Skin of body (tissue), 2 donors: Measurements from ENCODE around the gene NRIP2. TPM values are rescaled to one million over a fixed set of nuclear protein-coding genes. Genes with fewer than 3 reads are reported as not detected.
"Not testable (repeated sequence)": the region's sequence is repeated elsewhere in the genome, so short reads cannot be mapped to it uniquely, and the experiment has no call there.

ENCODE experiments used
- DNase-seq: peaks from one replicate; lab custom pipeline; 2025; lab: John Stamatoyannopoulos, UW
- total RNA-seq: library from RNA; depleted of rRNA; stranded (reverse); fragments of >200 nt; gene quantifications from one replicate; pipeline ENCODE4 v1.2.3, GENCODE V29; 2014

The NRIP2 gene, protein sequence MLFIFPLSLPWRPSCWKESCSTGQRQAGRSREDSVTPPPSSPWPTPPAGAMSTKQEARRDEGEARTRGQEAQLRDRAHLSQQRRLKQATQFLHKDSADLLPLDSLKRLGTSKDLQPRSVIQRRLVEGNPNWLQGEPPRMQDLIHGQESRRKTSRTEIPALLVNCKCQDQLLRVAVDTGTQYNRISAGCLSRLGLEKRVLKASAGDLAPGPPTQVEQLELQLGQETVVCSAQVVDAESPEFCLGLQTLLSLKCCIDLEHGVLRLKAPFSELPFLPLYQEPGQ
- total RNA-seq = 0.79 TPM

DNA sequence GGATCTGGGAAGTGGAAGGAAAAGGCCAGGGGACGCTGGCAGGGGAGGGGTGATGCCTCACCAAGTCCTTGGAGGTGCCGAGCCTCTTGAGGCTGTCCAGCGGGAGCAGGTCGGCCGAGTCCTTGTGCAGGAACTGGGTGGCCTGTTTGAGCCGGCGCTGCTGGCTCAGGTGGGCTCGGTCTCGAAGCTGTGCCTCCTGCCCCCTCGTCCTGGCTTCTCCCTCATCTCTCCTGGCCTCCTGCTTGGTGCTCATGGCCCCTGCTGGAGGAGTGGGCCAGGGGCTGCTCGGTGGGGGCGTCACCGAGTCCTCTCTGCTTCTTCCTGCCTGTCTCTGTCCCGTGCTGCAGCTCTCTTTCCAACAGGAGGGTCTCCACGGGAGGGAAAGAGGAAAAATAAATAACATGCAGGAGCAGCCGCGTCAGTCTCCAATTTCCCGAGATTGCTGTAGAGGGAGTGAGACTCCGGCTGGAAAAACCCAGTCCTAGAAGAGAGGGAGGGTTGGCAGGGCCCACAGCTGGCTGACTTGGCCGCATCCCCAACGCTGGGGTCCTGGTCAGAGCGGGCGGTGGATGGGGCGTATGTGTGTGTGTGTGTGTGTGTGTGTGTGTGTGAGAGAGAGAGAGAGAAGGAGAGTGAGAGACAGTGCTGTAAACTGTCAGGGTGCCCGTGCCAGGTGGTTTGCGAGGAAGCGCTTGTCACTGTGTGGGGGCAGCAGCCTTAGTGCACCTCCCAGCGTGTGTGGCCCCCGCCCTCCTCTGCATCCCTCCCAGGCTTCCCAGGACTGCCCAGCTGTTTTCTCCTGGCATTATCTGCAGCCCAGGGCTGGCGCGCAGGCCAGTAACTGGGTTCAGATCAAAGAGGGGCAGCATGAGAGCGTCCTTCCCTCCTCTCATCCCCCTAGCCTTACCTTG lies at the start of gene NRIP2:
NRIP2 (minus strand) TSS at position 455 of the 911 bp plus-strand sequence; CDS start at position 403, 52 bp downstream.
- peak; percentile 51 for DNase-seq

DNA sequence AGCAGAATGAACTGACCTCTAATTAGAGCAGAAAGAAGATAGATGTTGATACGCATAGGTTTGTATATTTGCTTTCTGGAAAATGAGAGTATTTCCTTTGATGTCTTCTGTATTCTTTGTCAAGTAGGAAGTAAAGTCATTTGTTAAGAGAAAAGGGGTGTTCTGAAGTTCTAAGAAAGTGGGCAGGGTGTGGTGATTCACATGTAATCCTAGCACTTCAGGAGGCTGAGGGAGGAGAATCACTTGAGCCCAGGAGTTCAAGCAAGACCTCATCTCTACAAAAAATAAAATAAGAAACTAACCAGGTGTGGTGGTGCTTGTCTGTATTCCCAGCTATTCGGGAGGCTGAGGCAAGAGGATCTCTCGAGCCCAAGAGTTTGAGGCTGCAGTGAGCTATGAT lies 45.0 kb upstream of the NRIP2 start:
- DNase-seq = no peak

DNA sequence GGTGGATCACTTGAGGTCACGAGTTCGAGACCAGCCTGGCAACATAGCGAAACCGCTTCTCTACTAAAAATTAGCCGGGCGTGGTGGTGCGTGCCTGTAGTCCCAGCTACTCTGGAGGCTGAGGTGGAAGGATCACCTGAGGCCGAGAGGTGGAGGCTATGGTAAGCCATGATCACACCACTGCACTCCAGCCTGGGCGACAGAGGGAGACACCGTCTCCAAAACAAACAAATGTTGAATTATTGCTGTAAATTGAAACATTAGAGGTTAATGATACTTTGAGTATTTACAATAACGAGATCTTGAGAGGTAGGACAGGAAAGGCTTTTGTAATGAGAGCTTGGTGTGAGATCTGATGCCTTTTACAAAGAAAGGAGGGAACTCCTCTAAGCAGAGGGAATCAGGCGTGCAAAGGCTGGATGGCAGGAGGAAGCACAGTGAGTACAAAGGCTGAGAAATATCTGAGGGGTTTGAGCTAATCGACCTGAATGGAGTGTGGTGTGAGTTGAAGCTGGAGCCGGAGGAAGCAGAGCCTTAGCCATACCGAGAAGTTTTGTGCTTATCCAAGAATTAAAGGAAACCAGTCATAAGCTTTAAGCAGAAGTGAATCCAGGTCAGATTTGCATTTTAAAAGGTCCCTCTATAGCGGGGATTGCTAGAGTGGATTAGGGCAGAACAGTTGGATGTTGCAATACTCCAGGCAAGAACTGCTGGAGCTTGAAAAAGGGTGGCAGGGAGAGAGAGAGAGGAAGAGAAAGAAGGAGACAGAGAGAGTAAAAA lies 43.3 kb upstream of the NRIP2 start:
- no peak for DNase-seq

DNA sequence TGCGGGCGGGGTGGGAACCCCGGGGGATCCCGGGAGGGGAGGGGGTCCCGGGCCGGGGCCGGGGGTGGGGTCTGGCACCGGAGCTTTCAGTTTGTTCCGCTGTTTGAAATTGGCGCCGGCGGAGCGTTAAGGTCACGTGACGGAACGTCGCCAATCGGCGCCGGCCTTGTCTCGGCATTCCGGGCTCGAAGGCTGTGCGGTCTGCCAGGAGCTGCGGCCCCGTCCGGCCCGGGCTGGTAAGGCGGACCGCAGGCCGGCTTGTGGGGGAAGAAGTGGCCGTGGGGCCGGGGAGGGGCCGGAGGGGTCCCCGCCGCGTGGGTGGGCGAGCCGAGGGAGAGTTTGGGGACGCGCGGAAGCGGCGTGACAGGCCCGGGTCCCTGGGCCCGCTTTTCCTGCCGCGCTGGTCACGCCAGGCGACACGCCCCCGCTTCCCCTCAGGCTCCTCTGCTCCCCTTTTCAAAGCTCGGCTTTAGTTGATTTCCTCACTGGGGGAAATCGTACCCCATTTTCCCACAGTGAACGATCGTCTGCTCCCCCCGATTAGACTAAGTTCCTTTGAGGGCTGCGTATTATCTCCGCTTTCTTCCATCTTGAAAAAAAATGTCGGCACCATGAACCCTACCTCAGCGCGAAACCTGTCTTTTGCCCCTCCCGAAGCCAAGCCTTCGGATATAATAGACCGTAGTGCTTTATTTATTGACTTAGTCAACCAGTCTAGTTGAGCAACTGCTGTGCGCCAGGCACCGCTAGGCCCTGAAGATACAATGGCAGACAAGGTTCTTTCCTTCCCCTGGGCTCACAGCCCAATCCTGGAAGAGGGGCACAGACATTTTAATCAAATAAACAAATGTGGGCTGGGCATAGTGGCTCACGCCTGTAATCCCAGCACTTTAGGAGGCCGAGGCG lies 42.5 kb upstream of the NRIP2 start, which contains the start of the genes FOXM1 and RHNO1:
FOXM1 (minus strand) TSS at position 128 of the 906 bp plus-strand sequence. CDS start 2,696 bp downstream, outside the sequence.
RHNO1 (plus strand) TSS at position 177 of the 906 bp plus-strand sequence. CDS start 8,144 bp downstream, outside the sequence.
- peak; percentile 66 for DNase-seq

DNA sequence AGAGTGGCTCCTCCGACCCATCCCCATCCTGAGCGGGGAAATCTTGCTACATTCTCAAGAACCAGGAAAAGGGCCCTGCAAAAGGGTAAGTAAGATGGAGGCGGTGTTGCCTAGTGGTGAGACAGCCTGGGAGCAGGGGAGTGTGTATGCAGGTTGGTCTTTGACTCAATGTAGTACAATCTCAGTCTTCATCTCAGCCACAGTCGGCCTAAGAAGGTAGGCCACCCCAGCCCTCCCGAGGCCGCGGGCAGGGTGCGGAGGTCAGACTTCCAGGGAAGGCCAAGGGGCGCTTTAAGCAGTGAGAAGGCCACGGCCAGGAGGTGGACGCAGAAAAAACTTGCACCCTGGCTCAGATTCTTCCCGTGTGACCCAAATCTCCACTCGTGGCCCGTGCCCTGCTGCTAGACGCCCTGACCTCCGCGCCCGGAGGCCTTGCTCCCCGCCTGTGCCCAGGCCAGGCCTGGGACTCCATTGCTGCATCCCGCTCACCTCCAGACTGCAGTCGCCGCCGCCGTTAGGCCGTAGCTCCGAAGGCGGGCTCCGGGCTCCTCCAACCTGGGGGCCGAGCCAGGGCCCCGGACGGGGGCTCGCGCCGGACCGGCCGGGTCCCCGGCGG lies 41.7 kb upstream of the NRIP2 start:
- DNase-seq = no peak

DNA sequence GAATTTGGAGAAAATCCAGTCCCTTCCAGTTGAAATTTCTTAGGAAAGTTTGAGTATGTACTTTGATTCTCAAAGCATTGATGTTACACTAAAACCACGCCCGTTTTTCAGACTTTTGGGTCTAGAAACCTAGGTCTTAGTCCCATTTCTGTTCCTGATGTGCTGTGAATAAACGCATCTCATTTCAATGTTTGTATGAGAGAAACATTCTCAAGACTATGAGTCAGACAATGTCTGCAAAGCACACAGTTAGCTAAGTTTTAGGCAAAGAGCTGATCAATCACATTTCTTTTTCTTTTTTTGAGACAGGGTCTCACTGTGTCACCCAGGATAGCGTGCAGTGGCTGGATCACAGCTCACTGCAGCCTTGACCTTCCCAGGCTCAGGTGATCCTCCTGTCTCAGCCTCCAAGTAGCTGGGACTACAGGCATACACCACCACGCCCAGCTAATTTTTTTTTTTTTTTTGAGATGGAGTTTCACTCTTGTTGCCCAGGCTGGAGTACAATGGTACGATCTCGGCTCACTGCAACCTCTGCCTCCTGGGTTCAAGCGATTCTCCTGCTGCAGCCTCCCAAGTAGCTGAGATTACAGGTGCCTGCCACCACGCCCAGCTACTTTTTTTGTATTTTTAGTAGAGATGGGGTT lies 34.3 kb upstream of the NRIP2 start:
- not testable (repeated sequence) for DNase-seq

DNA sequence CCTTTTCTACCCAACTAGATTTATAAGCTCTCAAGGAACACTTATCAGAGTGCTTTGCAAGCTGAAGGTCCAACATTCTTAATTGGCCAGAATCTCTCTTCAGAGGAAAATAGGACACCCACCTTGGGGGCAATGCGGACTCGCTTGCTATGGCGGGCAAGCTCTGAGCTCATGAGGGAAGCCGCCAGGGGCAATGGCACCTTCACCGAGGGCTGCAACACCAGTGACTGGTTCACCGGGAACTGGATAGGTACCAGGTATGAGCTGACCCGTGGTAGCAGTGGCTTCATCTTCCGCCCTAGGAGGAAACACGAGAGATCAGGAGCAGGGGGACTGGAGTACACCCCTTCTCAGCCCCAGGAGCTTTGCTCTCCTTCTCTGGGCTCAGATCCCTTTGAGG lies 29.4 kb upstream of the NRIP2 start:
- no peak for DNase-seq

DNA sequence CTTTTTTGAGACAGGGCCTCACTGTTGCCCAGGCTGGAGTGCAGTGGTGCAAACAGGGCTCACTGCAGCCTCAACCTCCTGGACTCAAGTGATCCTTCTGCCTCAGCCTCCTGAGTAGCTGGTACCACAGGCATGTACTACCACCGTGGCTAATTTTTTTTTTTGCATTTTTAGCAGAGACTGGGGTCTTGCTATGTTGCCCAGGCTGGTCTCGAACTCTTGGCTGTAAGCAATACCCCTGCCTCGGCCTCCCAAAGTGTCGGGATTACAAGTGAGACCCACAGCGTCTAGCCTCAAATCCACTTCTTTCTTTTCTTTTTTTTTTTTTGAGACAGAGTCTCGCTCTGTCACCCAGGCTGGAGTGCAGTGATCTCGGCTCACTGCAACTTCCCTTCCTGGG lies 28.6 kb upstream of the NRIP2 start:
- DNase-seq = not testable (repeated sequence)

DNA sequence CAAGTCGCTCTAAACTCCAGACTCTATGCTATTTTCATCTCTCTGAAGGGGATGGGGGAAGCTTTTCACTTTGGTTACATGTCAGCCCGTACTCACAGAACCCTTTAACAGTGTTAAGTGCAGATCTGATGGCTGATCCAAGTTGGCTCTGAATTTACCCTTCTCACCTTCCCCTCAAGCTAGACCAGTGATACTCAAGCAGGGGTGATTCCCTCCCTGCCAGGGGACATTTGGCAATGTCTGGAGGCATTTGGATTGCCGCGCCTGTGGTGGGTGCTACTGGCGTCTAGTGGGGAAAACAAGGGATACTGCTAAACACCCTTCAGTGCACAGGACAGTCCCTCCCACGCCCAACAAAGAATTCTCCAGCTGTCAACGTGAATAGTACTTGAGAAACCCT lies 28.0 kb upstream of the NRIP2 start:
- no peak for DNase-seq

DNA sequence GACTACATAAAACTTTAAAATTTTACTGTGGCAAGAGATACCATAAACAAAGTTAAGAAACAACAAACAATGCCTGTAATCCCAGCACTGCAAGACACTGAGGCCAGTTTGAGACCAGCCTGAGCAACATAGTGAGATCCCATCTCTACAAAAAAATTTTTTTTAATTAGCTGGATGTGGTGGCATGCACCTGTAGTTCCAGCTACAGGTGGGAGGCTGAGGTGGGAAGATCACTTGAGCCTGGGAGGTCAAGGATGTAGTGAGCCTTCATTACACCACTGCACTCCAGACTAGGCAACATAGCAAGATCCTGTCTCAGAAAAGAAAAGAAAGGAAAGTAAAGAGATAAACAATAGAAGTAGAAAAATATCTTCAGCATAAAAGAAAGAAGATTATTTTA lies 25.3 kb upstream of the NRIP2 start:
- DNase-seq = no peak

DNA sequence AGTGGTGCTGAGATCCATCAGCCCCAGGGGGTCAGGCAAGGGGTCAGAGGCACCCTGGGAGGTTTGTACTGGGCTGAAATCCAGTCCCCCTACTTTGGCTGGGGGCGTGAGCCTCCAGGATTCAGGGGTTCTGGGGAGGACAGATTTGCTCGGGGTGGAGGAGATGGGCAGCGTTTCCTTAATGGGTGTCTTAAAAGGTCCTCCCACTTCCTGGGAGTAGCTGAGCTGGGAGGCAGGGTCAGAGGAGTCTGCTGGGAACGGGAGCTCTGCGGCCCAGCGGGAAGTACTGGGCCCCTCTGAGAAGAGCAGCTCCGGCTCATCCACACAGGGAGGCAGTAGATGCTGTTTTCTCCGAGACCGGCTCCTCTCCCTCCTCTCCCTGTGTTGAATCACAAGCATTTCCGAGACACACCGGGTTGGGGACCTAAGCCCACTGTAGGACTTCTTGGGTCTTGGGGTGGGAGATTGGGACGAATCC lies 24.1 kb upstream of the NRIP2 start:
- no peak for DNase-seq

DNA sequence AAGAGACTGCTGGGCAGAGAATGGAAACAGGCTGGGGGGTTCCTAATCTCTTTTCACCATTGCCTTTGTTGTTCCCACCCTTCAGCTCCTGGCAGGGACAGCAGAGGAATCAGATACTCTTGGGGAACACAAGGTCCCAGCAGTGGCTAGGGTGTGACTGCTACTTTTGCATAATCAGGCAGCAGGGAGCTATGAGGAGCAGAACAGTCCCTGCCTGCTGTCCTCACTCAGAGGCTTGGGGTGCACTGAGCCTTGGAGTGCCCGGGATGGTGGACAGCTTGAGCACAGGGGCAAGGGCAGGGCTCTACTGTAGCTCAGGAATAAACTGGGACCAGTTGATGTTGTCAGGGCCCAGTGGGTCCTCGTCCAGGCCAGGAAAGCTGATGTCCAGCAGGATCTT lies 23.5 kb upstream of the NRIP2 start:
- no peak for DNase-seq

DNA sequence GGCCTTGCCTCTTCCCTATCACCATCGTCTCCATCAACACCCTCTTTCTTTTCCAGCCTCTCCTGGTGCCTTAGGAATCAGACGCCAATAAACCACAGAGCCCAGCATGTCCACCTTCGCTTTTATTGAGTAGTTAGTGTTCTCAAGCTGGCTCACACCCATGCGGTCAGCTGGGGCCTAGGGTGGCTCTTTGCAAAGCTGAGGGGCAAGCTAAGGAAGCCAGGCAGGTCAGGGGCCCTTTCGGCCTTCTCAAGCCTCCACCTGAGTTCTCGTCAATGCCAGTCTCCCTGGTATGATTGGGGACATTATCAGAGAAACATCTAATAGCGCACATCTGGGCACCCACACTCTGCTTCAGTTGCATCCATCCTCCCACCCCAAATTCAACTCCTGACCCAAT lies 22.7 kb upstream of the NRIP2 start:
- no peak for DNase-seq

DNA sequence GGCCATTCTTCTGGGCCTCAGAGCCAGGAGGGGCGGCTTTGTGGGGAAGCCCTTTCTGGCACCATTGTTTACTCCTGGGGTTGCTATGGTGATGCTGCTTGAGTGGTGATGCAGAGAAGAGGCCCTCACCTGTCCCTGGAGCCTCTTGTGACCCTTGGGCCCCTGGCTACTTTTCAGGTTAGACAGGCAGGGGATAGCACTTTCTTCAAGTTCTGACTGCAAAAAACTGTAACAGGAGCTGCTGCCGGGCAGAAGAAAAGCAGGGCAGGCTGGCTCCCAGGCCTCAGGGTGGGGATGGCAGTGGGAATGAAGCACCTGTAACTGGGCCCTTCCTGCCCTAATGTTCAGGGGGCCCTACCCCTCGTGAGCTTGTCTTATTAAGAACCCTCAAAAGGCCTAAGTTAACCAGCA lies 22.2 kb upstream of the NRIP2 start, which contains the start of gene TEX52:
TEX52 (minus strand) TSS at position 19 of the 411 bp plus-strand sequence; CDS start at position 6, 13 bp downstream.
- DNase-seq = no peak

DNA sequence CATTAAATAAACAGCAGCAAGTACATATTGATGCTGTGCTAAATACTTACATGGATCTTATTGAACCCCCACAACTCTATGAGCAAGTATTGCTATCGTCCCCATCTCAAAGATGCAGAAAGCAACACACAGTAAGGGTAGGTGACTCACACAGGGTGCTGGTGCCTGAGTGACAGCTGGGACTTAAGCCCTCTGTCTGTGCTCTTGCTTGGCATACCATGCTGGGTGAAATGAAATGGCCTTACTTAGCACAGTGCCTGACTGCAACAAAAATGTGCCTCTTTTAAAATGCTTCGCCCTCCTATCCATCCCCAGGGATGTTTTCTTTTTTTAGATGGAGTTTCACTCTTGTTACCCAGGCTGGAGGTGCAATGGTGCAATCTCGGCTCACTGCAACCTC lies 21.2 kb upstream of the NRIP2 start:
- DNase-seq = no peak

DNA sequence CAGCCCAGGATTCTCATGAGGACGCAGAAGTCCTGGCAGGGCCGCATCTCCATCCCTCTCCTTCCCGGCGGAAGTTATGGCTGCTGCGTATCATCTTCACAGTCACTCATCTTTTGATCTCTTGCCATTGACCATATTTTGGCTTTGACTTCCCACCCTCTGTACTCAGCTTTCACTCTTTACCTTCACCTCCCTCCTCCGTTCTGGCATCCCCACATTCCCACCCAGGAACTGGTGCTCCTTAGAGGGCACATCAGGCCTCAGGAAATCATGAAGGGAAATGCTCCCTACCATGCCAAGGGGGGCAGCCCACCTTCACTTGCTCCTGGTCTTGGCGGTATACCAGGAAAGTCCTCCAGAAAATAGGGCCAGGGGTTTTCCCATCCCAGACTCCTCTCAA lies 20.7 kb upstream of the NRIP2 start:
- no peak for DNase-seq

DNA sequence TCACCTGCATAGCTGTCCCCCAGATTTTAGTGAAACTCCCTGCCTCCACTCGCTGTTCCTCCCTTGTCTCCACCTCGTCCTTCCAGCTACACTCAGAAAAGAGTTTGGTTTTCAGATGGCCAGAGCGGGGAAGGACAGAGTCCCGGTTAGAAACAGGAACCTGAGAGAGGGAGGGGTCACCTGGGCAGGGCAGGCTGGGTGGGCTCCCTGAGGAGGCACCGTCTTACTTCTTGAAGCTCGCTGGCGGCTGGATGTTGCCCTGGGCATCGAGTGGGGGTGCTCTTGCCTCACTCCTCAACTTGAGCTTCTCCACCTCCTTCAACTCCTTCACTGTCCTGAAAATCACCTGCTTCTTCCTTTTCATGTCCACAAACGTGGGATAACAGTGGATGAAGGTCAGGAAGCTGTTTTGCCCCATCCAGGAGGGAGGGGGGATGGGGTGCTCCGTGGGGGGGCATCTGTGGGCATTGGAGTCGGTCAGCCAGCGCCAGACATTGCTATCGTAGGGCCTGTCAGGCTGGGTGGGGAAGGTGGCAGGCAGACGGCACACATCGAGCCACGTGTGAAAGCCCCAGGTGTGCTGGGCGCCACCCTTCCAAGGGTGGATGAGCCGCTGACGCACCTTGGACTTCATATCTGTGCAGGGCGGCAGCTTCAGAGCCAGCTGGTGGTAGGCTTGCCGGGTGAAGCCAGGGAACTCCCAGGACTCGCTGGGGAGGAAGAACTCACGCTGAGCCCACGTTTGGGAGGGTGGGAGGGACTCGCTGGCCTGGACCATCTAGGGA lies 20.0 kb upstream of the NRIP2 start:
- DNase-seq = no peak

DNA sequence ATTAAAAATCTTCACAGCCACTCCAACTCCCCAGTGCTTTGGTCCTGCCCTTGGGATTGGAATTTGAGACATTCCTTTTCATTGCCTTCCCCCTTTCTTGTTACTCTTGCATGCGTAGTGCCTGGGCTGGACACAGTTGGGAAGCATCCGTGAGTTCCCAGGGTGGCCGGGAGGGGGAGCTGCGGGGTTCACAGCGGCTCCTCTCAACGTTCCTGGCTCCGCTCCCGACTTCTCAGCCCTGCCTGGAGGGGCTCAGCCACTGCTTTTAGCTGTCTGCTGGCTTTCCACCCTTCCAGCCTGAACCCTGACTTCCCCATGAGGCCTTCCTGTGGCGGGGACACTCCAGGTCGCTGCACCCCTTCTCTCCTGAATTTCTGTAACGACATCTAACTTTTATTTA lies 18.8 kb upstream of the NRIP2 start:
- DNase-seq = peak; percentile 51
